ENCODE results near the gene SEPTIN3.

Gene SEPTIN3

GRCh38 chr22:41969110-41969646, at the start of gene SEPTIN3:
SEPTIN3 (plus strand) TSS chr22:41969443; CDS start chr22:41971493, 2,050 bp downstream.
- DNase-seq (ENCODE audit: low spot score), result no peak
- FAIRE-seq, result no peak

DNA sequence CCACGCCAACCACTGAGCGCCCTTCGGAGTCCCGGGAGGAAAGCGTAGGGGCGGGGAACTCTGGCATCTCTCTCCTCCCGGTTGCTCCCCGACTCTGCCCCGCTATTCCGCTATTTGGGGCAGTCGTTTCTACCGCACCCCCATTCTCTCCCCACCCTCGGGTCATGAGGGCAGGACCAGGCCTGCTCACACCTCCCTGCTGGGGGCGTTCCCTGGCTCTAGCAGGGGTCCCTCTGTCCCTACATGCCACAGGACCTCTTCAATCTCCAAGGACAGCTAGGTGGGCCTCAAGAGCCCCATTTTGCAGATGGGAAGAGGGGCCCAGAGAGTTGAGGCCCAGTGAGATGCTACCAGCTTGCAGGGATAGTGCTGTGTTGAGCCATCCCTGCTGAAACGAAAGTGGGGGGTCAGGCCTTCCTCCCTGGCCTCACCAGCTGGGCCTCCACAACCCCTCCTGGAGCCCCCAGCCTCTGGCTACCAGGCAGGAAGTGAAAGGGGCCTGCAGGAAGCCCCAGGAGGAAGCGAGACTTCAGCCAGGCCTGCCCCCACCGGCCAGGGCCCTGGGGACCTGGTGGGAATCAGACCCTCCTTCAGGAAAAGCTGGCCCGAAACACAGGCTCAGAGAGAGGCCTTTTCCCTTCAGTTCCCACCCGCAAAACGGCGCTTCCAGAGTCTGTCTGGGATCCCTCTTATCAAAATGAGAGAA, 48.8 kb upstream of the SEPTIN3 start:
- FAIRE-seq, result no peak
- no peak for DNase-seq (ENCODE audit: low spot score)

- FAIRE-seq, result no peak
Observed at GRCh38 chr22:41922328-41922727, 46.9 kb upstream of the SEPTIN3 start.

GRCh38 chr22:41922940-41923594, 46.2 kb upstream of the SEPTIN3 start:
- DNase-seq (ENCODE audit: low spot score), result no peak
- FAIRE-seq, result no peak

More at GRCh38 chr22:41922328-41922727, 46.9 kb upstream of the SEPTIN3 start:
- DNase-seq (ENCODE audit: low spot score), result no peak

DNA sequence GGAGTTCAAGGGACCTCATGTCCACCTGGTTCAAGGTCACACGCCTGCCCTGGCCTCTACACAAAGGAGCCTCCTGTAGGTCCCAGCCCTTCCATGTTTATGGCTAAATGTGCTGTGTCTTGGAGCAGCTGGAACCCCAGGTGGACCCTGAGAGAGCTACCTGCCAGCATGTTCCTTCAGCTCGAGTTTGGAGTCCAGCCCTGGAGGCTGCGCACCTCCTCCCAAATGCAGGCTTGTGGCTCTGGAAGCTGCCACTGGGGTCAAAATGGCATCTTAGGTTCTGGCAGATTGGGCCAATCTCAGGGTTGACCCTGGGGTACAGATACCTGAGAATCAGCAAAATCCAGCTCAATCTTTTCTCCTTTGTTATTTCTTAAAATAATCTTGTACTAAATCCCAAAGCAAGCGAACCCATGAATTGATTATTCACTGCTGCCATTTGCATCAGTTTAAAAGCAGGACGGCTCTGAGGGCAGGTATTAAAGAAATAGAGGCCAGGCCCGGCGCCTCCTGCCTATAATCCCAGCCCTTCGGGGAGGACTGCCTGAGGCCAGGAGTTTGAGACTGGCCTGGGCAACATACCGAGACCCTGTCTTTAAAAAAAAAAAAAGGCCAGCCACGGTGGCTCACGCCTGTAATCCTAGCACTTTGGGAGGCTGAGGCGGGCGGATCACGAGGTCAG, 45.5 kb upstream of the SEPTIN3 start:
- no peak for DNase-seq (ENCODE audit: low spot score)
- no peak for FAIRE-seq

- FAIRE-seq, result no peak
Observed at GRCh38 chr22:41925783-41926460, 43.3 kb upstream of the SEPTIN3 start.

GRCh38 chr22:41927813-41928212, 41.4 kb upstream of the SEPTIN3 start:
- DNase-seq (ENCODE audit: low spot score), result no peak
- no peak for FAIRE-seq

More at GRCh38 chr22:41925783-41926460, 43.3 kb upstream of the SEPTIN3 start:
- no peak for DNase-seq (ENCODE audit: low spot score)

DNA sequence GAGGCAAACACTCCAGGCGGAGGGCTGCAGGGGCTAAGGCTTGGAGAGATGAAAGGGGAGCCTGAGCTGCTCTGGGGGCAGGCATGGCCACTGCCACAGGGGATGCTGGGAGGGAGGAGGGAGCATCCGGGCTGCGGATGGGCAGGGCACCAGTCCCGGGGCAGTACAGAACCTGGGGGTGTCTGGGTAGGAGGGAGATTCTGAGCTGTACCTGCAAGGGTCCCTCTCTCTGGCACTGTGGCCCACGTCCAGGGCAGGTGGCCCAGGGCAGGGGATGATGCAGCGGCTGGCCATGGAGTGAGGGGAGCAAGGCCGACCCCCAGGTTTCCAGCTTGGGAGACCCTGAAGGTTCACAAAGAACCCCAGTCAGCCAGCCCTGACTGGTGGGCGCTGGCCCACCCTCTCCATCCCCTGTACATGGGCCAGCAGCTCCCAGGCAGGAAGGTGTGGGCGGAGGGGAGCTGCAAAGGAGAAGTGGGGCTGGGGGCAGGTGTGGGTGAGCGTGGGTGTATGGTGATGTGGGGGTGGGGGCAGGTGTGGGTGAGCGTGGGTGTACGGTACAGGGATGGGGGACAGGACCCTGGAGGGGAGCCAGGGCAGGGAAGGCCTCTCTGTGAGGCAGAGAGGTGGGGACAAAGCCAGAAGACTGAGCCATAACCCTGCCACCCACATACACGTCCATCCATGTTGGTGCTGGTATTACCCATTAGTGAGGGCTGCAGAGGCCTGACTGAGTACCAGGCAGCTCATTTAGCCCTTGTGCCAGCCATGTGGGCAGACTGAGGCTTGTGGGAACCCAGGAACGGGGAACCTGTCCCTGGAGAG, 40.4 kb upstream of the SEPTIN3 start:
- FAIRE-seq, result no peak
- DNase-seq (ENCODE audit: low spot score), result no peak

GRCh38 chr22:41929418-41929810, 39.8 kb upstream of the SEPTIN3 start:
- DNase-seq (ENCODE audit: low spot score) (no peak), FAIRE-seq (no peak)

- FAIRE-seq (no peak), DNase-seq (ENCODE audit: low spot score) (no peak)
Observed at GRCh38 chr22:41931701-41932269, 37.5 kb upstream of the SEPTIN3 start.

DNA sequence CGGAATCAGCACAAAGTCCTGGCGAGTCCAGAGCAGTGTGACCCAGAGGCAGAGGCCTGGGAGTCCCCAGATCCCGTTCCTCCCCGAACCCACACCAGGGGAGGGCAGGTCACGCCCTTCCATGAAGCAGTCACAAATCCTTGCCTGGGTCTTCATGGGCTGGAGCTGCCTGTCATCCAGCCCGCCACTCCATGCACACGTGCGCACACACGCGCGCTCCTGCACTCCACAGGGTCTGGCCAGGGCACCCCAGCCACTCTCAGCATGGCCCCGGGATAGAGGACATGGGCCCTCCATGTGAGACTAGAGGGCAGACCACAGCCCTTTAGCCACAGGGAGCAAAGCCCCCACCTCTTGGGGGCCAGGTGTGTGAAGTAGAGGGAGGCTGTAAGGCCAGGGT, 36.9 kb upstream of the SEPTIN3 start:
- no peak for FAIRE-seq

GRCh38 chr22:41933411-41934177, 35.6 kb upstream of the SEPTIN3 start:
- FAIRE-seq (no peak), DNase-seq (ENCODE audit: low spot score) (no peak)

More for the DNA sequence above, 36.9 kb upstream of the SEPTIN3 start:
- no peak for DNase-seq (ENCODE audit: low spot score)

DNA sequence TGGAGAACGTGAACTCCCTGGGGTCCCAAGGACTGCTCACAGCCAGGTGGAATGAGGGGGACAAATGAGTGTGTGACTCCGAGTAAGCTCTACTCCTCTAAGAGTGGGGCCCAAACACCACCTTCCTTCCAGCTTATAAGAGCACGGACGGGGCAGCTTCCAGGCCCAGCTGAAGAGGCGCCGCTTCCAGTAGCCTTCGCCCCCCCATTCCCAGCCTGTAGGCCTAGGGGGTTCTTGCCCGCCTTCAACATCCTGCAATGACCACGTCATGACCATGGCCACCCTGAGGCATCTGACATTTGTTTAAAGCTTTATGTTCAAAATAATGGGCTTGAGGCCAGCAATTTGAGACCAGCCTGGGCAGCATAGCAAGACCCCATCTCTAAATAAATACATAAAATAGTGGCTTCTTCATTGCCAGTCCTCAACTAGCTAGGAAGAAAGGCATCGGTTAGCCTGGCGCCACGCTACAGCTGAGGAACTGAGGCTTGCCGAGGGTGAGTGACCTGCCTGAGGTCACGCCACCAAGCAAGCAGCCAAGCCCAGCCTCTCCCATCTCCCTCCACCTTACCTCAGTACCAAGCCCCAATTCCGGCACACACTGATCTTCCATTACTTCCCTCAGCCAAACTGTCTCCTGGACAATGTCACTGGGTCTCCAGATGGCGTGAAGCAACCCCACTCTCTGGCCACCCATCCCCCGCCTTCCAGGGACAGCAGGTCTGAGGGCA, 34.8 kb upstream of the SEPTIN3 start:
- DNase-seq (ENCODE audit: low spot score) (no peak), FAIRE-seq (no peak)

- FAIRE-seq (no peak), DNase-seq (ENCODE audit: low spot score) (no peak)
Observed at GRCh38 chr22:41935015-41935351, 34.3 kb upstream of the SEPTIN3 start.

DNA sequence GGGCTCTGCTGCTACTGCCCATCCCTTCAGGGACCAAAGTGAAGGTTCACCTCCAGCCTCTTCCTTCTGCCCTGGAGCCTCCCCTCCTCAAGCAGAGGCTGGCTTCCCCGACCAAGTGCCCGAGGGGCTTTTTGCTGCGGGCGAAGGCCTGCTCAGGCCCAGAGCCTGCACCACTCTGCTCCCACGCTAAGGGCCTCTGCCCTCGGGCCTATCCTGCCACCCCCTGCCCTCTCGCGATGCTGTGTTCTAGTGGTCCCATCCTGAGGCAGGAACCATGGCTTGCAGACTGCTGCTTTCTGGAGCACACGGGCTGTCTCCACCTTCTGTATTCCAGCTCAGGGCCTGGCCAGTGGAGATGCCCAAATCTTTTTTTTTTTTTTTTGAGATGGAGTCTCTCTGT, 33.7 kb upstream of the SEPTIN3 start:
- FAIRE-seq, result no peak
- DNase-seq (ENCODE audit: low spot score), result no peak

GRCh38 chr22:41936894-41937169, 32.4 kb upstream of the SEPTIN3 start:
- DNase-seq (ENCODE audit: low spot score) (no peak), FAIRE-seq (no peak)

DNA sequence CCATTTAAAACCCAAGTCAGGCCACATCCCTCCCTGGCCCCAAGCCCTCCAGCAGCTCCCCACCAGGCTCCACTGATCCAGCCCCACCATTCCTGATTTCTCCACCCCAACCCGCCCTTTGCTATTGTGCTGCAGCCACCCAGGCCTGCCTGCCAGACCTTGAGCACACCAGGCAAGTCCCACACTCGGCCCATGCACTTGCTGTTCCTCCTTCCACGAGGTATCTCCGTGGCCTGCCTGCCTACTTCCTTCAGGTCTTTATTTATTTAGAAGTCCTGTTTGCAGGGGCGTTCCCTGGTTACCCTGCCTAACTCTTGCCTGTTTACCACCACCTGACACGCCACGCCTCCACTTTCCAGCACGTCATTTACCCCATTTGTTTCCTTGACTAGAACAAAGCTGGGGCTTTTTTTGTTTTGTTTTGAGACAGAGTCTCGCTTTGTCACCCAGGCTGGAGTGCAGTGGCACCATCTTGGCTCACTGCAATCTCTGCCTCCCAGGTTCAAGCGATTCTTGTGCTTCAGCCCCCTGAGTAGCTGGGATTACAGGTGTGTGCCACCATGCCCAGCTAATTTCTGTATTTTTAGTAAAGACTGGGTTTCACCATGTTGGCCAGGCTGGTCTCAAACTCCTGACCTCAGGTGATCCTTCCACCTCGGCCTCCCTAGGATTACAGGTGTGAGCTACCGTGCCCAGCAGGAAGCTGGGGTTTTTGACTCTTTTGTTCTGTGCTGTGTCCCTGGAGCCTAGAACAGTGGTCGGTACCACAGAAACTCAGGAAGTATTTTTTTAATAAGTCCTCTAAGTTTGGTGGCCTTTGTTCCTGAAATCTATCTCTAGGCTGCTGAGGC, 29.0 kb upstream of the SEPTIN3 start:
- DNase-seq (ENCODE audit: low spot score) (no peak), FAIRE-seq (no peak)

Data from RCC 7860 (cell line).